Stimulated activated CD4-positive, alpha-beta T cell treated with anti-CD3 and anti-CD28 coated beads, Interleukin-15, amount 100 ng/mL, for 48 hours (primary cell): Measurements from ENCODE around the gene GNAO1.

Experiments
- DNase-seq, 2 donors: peaks; one replicate each; pipeline ENCODE4 v3.0.0-alpha.2; 2020; ENCODE audit warnings: low read depth in 2 of 2

Gene GNAO1

GRCh38 chr16:56265746-56266145 lies 74.5 kb downstream of the GNAO1 start:
- no peak for DNase-seq

GRCh38 chr16:56266641-56267607 lies 75.6 kb downstream of the GNAO1 start:
- DNase-seq = no peak

GRCh38 chr16:56267888-56268287 lies 76.6 kb downstream of the GNAO1 start:
- no peak for DNase-seq

- DNase-seq = no peak
These were observed 77.5 kb downstream of the GNAO1 start for GRCh38 chr16:56268799-56269198.

- no peak for DNase-seq
These were observed 78.0 kb downstream of the GNAO1 start for GRCh38 chr16:56269281-56269680.

- DNase-seq = no peak
These were observed 78.8 kb downstream of the GNAO1 start for GRCh38 chr16:56269811-56270684.

- no peak for DNase-seq
These were observed 79.5 kb downstream of the GNAO1 start for GRCh38 chr16:56270828-56271227.

GRCh38 chr16:56272583-56272894 lies 81.2 kb downstream of the GNAO1 start:
- DNase-seq = no peak

- DNase-seq = no peak
These were observed 82.3 kb downstream of the GNAO1 start for GRCh38 chr16:56273615-56274014.

GRCh38 chr16:56274369-56274768 lies 83.1 kb downstream of the GNAO1 start:
- no peak for DNase-seq

GRCh38 chr16:56275076-56275475 lies 83.8 kb downstream of the GNAO1 start:
- DNase-seq = no peak

- DNase-seq = no peak
These were observed 84.5 kb downstream of the GNAO1 start for GRCh38 chr16:56275801-56276200.

- DNase-seq = no peak
These were observed 85.8 kb downstream of the GNAO1 start for GRCh38 chr16:56277075-56277474.

- DNase-seq = no peak
These were observed 87.0 kb downstream of the GNAO1 start for GRCh38 chr16:56278196-56278855.

- DNase-seq = peak; percentile 25 to 44
These were observed 87.8 kb downstream of the GNAO1 start for GRCh38 chr16:56279132-56279531.

- no peak for DNase-seq
These were observed 88.6 kb downstream of the GNAO1 start for GRCh38 chr16:56279914-56280313.

GRCh38 chr16:56281249-56281805 lies 90.0 kb downstream of the GNAO1 start:
- DNase-seq = no peak

GRCh38 chr16:56282451-56282850 lies 91.2 kb downstream of the GNAO1 start:
- DNase-seq = no peak

GRCh38 chr16:56284521-56284920 lies 93.2 kb downstream of the GNAO1 start:
- no peak for DNase-seq

GRCh38 chr16:56286809-56287208 lies 95.5 kb downstream of the GNAO1 start:
- DNase-seq = no peak

GRCh38 chr16:56288019-56288418 lies 96.7 kb downstream of the GNAO1 start:
- no peak for DNase-seq

- DNase-seq = no peak
These were observed 98.1 kb downstream of the GNAO1 start for GRCh38 chr16:56289416-56289815.
